Astrocyte of the spinal cord (primary cell): ENCODE results near the gene CD300LF.

Experiments used
- DNase-seq: peaks from one replicate; pipeline ENCODE4 v3.0.0; 2011; ENCODE audit warnings: low read depth, low spot score
- H3K4me3 ChIP-seq: 2 replicates; pipeline ENCODE4 v1.5.1; 2011; ENCODE audit warnings: low read depth, mild to moderate bottlenecking, low read length, moderate library complexity
- in situ Hi-C: cut with HindIII; loops from 2 replicates; pipeline ENCODE4 v1.10.0; 2017; ENCODE audit warnings: low sequenced_read_pairs
- TF ChIP-seq, protein P1 (sequence below): IDR thresholded peaks from 2 replicates; pipeline ENCODE4 v1.5.1; 2012; ENCODE audit warnings: low read depth, mild to moderate bottlenecking, low read length, inconsistent platforms

CD300LF gene

GRCh38 chr17:74744349-74744713 is 31.6 kb upstream of the CD300LF start:
- H3K4me3 ChIP-seq: no peak overlapping the region
- no peak for DNase-seq
- TF ChIP-seq, protein P1, sequence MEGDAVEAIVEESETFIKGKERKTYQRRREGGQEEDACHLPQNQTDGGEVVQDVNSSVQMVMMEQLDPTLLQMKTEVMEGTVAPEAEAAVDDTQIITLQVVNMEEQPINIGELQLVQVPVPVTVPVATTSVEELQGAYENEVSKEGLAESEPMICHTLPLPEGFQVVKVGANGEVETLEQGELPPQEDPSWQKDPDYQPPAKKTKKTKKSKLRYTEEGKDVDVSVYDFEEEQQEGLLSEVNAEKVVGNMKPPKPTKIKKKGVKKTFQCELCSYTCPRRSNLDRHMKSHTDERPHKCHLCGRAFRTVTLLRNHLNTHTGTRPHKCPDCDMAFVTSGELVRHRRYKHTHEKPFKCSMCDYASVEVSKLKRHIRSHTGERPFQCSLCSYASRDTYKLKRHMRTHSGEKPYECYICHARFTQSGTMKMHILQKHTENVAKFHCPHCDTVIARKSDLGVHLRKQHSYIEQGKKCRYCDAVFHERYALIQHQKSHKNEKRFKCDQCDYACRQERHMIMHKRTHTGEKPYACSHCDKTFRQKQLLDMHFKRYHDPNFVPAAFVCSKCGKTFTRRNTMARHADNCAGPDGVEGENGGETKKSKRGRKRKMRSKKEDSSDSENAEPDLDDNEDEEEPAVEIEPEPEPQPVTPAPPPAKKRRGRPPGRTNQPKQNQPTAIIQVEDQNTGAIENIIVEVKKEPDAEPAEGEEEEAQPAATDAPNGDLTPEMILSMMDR: no peak
- in situ Hi-C loops: no loop called here

GRCh38 chr17:74743755-74744154 is 31.0 kb upstream of the CD300LF start:
- no peak overlapping the region for H3K4me3 ChIP-seq
- TF ChIP-seq, protein P1: no peak
- DNase-seq: no peak
- in situ Hi-C loops: no loop called here

DNA sequence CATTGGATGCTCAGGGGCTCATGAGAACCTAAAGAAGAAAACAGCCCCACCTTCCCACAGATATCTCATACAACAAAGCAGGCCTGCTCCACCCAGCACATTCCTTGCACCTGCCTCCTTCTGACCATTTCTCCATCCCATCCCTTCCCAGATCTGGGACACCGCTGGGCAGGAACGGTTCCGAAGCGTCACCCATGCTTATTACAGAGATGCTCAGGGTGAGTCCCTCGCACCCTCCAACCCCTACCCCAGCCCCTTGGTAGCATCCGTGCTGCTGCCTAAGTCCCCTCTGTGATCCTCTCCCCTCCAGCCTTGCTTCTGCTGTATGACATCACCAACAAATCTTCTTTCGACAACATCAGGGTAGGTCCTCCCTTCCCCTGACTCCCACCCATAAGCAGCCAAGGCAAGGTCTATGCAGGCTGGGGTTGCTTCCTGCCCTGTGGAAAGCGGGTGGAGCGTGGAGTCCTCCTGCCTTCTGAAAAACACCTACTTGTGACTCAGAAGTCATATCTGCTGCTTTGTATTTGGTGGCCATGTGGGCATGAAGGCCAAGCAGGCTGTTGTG is 30.3 kb upstream of the CD300LF start:
- no peak for DNase-seq
- TF ChIP-seq, protein P1: no peak
- H3K4me3 ChIP-seq: no peak overlapping the region
- in situ Hi-C loops: no loop called here

GRCh38 chr17:74742153-74742515 is 29.4 kb upstream of the CD300LF start:
- H3K4me3 ChIP-seq: no peak overlapping the region
- TF ChIP-seq, protein P1: no peak
- DNase-seq: no peak

DNA sequence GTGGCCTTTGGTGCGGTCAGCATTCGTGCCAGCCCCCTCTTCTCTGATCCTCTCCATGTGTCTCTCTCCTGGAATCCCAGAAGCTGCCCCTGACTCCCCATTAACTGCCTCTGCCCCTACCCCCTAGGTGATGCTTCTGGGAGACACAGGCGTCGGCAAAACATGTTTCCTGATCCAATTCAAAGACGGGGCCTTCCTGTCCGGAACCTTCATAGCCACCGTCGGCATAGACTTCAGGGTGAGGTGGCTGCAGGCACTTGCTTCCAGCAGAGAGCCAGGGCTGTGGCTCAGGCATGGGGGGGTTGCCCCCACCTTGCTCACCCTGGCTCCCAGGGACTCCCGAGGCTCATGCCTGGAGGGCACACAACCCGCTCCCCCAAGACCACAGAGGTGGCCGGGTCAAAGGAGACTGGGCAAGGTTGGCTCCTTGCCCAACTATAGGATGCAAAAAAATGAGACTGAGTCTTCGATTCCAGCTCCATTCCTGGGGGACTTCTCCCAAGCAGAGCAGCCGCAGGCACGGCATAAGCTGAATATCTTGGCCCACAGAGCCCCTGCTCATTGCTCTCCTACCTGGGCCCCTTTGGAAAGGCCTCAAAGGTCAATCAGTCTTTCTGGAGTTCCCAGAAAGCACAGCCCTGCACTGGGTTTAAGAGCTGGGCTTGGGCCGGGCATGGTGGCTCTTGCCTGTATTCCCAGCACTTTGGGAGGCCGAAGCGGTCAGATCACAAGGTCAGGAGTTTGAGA is 28.1 kb upstream of the CD300LF start:
- no peak overlapping the region for H3K4me3 ChIP-seq
- DNase-seq: no peak
- TF ChIP-seq, protein P1: no peak
- in situ Hi-C loops: no loop called here

More at GRCh38 chr17:74742153-74742515, 29.4 kb upstream of the CD300LF start:
- in situ Hi-C loops: no loop called here

DNA sequence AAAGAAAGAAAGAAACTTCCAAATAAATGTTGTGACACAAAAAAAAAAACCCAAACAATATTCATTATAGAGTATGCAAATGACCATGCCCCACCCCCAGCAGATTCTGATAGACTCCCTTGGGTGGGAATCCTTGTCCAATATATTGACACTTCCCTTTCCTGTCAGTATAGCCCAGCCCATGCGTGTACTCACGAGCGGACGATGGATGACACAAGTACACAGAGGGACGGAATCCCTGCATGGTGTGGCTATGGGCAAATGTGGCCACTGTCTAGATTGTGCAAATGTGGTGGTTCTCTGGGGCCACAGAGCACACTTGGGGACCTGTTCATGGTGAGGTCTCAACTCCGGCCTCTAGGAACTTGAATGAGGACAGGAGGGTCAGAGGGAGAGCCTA is 27.4 kb upstream of the CD300LF start:
- no peak for DNase-seq
- H3K4me3 ChIP-seq: no peak overlapping the region
- TF ChIP-seq, protein P1: no peak
- in situ Hi-C loops: no loop called here
